ENCODE data around the gene GSPT1. TPM values are rescaled to one million over a fixed set of nuclear protein-coding genes. Genes with fewer than 3 reads are reported as not detected.

The GSPT1 gene
- total RNA-seq, 2 experiments from 2014 or later, result 257 to 269 TPM

DNA sequence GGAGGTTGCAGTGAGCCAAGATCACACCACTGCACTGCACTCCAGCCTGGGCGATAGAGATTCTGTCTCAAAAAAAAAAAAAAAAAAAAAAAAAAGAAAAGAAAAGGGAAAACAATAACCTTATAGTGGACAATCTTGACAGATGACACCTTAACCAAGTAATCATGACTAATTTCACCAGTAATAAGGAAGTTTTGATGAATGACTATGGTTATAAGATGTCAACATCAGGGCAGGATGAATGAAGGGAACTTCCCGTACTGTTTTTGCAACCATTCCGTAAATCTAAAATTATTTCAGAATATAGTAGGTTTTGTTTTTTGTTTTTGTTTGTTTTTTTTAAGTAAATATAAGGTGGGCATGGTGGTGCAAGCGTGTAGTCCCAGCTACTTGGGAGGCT is 23.0 kb downstream of the GSPT1 start:
- Histone ChIP-seq H3K4me3 (ENCODE audit: low read length) (no peak overlapping the region), H3K9me3 (ENCODE audit: control insufficient read depth in 1 of 2, insufficient read depth in 1 of 2, low read length in 2 of 2) (no peaks in the 10 kb centered on the region), H3K27ac (ENCODE audit: low read depth in 1 of 2, low read length in 2 of 2) (no peak overlapping the region), H3K4me1 (ENCODE audit: insufficient read depth, low read length) (no peaks in the 10 kb centered on the region), H3K36me3 (ENCODE audit: insufficient read depth, low read length) (peaks cover 66% of the 10 kb centered on the region), H3K27me3 (ENCODE audit: control insufficient read depth in 1 of 2, insufficient read depth in 2 of 2, low read length in 2 of 2) (no peaks in the 10 kb centered on the region)
- H3K27me3 Mint-ChIP-seq, result no peaks in the 10 kb centered on the region
- no peak overlapping the region for H3K27ac Mint-ChIP-seq
- H3K9me3 Mint-ChIP-seq, result no peaks in the 10 kb centered on the region
- no peak overlapping the region for H3K4me3 Mint-ChIP-seq
- ATAC-seq (ENCODE audit: poor library complexity) (no peak), DNase-seq (peak in 1 of 14 experiments; percentile 25)
- H3K36me3 Mint-ChIP-seq (ENCODE audit: low read depth), result peaks cover 80% of the 10 kb centered on the region
- peaks cover 17% of the 10 kb centered on the region for H3K4me1 Mint-ChIP-seq (ENCODE audit: low read depth)
- TF ChIP-seq CTCF (IDR thresholded peaks at IDR 0.05), result no peak
- intact Hi-C loops (cut with DNase I, micrococcal nuclease), result loop anchor here in 1 of 2 experiments (2.0 kb wide), 1 partner anchor 18 kb away; no protein-coding TSS in a partner anchor
- ChIA-PET CTCF (no interaction called here), POLR2A (interaction anchor here (2.0 kb wide), 1 partner anchor 23 kb away, joined by 4 read pairs; the partner anchor contains the start of gene GSPT1)

DNA sequence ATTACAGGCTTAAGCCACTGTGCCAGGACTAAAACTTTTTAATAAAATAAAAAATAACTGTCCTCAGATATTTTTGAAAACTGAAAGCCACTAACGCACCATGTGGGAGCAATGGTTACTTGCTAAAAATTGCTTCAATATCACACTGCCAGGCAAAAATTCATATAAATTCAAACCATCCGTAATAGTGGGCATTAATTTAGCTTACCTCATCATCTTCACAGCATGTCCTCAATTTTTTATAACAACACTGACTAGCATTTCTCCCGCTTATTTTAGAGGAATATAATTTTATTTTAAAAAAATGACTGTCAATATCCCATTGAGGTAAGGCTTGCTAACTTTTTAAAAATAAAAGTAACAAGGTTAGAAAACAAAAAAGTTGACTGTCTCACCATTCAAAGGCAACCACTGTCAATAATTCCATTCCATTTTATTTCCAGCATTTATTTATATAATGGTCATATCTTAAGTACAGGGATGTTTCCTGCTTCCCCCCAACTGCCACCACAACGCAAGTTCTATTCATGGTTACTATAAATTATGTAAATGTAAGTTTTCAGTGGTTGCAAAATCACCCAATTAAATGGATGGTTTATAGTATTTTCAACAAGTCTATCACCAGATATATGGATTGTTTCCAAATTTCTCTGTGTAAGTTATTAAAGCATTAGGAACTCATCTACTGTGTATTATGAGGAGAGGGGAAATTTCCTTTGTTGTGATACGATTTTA is 25.4 kb downstream of the GSPT1 start:
- Histone ChIP-seq H3K36me3 (ENCODE audit: insufficient read depth, low read length) (peaks cover 71% of the 10 kb centered on the region), H3K27ac (ENCODE audit: low read depth in 1 of 2, low read length in 2 of 2) (no peak overlapping the region), H3K9me3 (ENCODE audit: control insufficient read depth in 1 of 2, insufficient read depth in 1 of 2, low read length in 2 of 2) (no peaks in the 10 kb centered on the region), H3K4me3 (ENCODE audit: low read length) (no peak overlapping the region), H3K27me3 (ENCODE audit: control insufficient read depth in 1 of 2, insufficient read depth in 2 of 2, low read length in 2 of 2) (no peaks in the 10 kb centered on the region), H3K4me1 (ENCODE audit: insufficient read depth, low read length) (no peaks in the 10 kb centered on the region)
- no peak for ATAC-seq (ENCODE audit: poor library complexity)
- H3K4me3 Mint-ChIP-seq, result no peak overlapping the region
- DNase-seq, result no peak
- no peaks in the 10 kb centered on the region for H3K9me3 Mint-ChIP-seq
- H3K4me1 Mint-ChIP-seq (ENCODE audit: low read depth), result peaks cover 4% of the 10 kb centered on the region
- ChIA-PET CTCF (no interaction called here), POLR2A (interaction anchor here (0.7 kb wide), 1 partner anchor 190 kb away, joined by 3 read pairs; no protein-coding TSS in a partner anchor)
- peaks cover 79% of the 10 kb centered on the region for H3K36me3 Mint-ChIP-seq (ENCODE audit: low read depth)
- intact Hi-C loops (cut with DNase I, micrococcal nuclease), result no loop called here
- no peak for TF ChIP-seq CTCF (IDR thresholded peaks at IDR 0.05)
- no peak overlapping the region for H3K27ac Mint-ChIP-seq
- no peaks in the 10 kb centered on the region for H3K27me3 Mint-ChIP-seq

DNA sequence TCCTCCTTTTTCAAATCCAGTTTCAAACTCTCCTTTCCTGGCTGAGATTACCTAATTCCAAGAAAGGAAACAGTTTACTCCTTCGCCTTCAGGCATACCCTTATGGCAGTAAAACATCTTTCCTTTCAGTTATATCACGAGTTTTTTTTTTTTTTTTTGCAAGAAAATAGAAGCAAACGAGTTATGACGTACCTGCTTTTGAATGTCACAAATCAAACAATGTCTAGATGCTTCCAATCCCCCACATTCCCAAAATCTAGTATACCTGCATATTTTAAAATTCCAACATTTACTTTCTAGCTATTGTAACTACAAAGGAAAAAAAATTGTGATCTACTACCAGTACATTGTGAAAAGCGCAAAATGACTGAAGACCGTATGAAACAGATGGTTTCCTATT is 28.9 kb downstream of the GSPT1 start:
- intact Hi-C loops (cut with DNase I, micrococcal nuclease), result loop anchor here in 1 of 2 experiments (10.0 kb wide), 1 partner anchor 178 kb away; no protein-coding TSS in a partner anchor
- ATAC-seq (ENCODE audit: poor library complexity) (no peak), DNase-seq (no peak)
- Histone ChIP-seq H3K9me3 (ENCODE audit: control insufficient read depth in 1 of 2, insufficient read depth in 1 of 2, low read length in 2 of 2) (no peaks in the 10 kb centered on the region), H3K27me3 (ENCODE audit: control insufficient read depth in 1 of 2, insufficient read depth in 2 of 2, low read length in 2 of 2) (no peaks in the 10 kb centered on the region), H3K4me1 (ENCODE audit: insufficient read depth, low read length) (no peaks in the 10 kb centered on the region), H3K27ac (ENCODE audit: low read depth in 1 of 2, low read length in 2 of 2) (no peak overlapping the region), H3K4me3 (ENCODE audit: low read length) (no peak overlapping the region), H3K36me3 (ENCODE audit: insufficient read depth, low read length) (peaks cover 73% of the 10 kb centered on the region)
- ChIA-PET CTCF (no interaction called here), POLR2A (no interaction called here)
- Mint-ChIP-seq H3K27me3 (no peaks in the 10 kb centered on the region), H3K36me3 (ENCODE audit: low read depth) (peaks cover 85% of the 10 kb centered on the region), H3K4me1 (ENCODE audit: low read depth) (no peaks in the 10 kb centered on the region), H3K9me3 (no peaks in the 10 kb centered on the region), H3K4me3 (no peak overlapping the region), H3K27ac (no peak overlapping the region)
- TF ChIP-seq CTCF (IDR thresholded peaks at IDR 0.05), result no peak
